OCI-LY3 (cell line): ENCODE measurements around the gene RPL13A.

ENCODE experiments used
- CTCF ChIP-seq: fragments of 200-600, 300-600 bp; sonication (generic); IDR thresholded peaks from 2 replicates; pipeline ENCODE4 v1.5.1; 2014; ENCODE audit warnings: antibody characterized with exemption, low read length, low read depth
- EZH2phosphoT487 ChIP-seq: fragments of 200-600 bp; shearing (Covaris generic); IDR thresholded peaks from 2 replicates; pipeline ENCODE4 v1.6.1; 2018; ENCODE audit warnings: antibody characterized with exemption, mixed run types, low read depth

- TF ChIP-seq EZH2phosphoT487 (no peak), CTCF (no peak)
Observed at GRCh38 chr19:49448432-49448786, 39.0 kb upstream of the RPL13A start.
